Germinal center (tissue), 1 donor: ENCODE data around the gene CCDC85B.

ENCODE experiments used
- DNase-seq: peaks from one replicate; pipeline ENCODE4 v3.0.0; 2012; ENCODE audit warnings: mixed read lengths, low spot score

Gene CCDC85B

DNA sequence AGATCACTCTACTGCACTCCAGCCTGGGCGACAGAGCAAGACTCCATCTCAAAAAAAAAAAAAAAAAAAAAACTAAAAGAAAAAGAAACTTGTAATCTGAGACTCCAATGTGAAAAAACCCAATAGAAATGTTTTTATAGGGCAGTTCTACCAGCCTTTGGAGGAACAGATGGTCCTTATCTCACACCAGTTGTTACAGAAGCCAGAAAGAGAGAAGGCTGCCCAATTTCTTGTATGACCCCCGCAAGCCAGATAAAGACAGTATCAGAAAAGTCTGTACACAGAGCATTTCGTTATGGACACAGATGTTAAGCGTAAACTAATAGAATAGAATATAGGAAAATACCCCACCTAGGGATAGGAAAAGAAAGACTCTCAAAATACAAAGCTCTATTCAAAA, 43.5 kb downstream of the CCDC85B start:
- no peak for DNase-seq

DNA sequence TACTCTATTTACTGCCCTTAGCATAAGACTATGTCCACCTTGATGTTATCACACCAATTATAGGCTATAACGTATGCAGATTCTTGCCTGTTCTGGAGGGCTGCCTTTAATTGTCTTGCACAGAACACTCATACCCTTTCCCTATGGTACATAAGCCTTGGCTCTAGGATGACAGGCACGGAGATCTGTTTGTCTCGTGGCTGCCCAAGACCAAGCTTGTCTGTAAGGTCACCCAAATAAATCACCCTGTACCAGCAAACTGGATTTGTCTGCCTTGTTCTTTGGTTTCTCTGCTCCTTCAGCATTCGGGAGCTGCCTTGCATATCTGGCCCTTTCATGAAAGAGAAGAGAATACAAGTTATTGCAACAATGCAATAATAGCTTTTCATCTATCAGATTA, 47.3 kb downstream of the CCDC85B start:
- no peak for DNase-seq
